Measurements from ENCODE around the gene MCM5.

Gene MCM5

DNA sequence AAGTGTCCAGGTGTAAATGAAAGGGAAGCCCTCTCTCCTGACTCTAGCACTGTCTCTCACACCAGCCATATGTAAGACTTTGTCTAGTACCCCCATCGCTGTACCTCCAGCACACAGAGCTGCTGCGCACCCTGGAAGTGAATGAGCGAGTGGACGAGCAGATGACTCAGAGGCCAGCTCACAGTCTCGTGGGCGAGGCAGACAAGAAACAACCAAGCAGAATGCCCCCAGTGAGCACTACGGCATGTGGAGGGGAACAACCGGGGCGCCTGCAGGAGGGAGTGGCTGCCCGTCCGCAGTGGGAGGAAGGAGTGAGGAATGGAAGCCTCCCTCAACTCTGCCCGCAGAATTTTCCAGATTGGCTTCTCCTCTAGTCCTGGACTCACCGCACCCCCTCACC, 46.4 kb downstream of the MCM5 start:
- Histone ChIP-seq H3K79me1 (ENCODE audit: low read depth, low read length) (no peaks in the 10 kb centered on the region), H4K8ac (ENCODE audit: low read depth, low read length) (no peak overlapping the region), H2AFZ (ENCODE audit: low read length) (no peak overlapping the region), H3K18ac (ENCODE audit: low read length) (no peak overlapping the region), H3K36me3 (replicated peaks in 1 of 2; ENCODE audit: control insufficient read depth in 2 of 2, insufficient read depth in 2 of 2, low read length in 2 of 2) (peaks cover 0 to 9% of the 10 kb centered on the region in 2 donors), H3K4ac (ENCODE audit: low read length) (no peak overlapping the region), H2BK15ac (ENCODE audit: low read length) (no peak overlapping the region), H4K91ac (ENCODE audit: low read depth, low read length, poor library complexity) (no peak overlapping the region), H2BK5ac (ENCODE audit: low read length) (no peak overlapping the region), H3K4me1 (ENCODE audit: control insufficient read depth in 2 of 2, insufficient read depth in 1 of 2, low read depth in 1 of 2, low read length in 2 of 2) (peaks cover 3 to 7% of the 10 kb centered on the region in 2 donors), H2BK12ac (ENCODE audit: low read length) (no peak overlapping the region), H3K23ac (ENCODE audit: low read depth, low read length, poor library complexity) (no peak overlapping the region), H3K27me3 (ENCODE audit: control insufficient read depth in 3 of 3, insufficient read depth in 3 of 3, low read depth in 1 of 3, low read length in 3 of 3) (no peaks in the 10 kb centered on the region), H3K27ac (replicated peaks; ENCODE audit: low read length) (no peak overlapping the region), H3K9ac (ENCODE audit: low read depth, low read length, poor library complexity) (no peak overlapping the region), H3K14ac (ENCODE audit: low read length) (no peak overlapping the region), H3K4me3 (ENCODE audit: low read length in 2 of 2) (no peak overlapping the region), H3K9me3 (replicated peaks in 1 of 2; ENCODE audit: control insufficient read depth in 2 of 2, insufficient read depth in 1 of 2, low read depth in 1 of 2, low read length in 2 of 2) (no peaks in the 10 kb centered on the region), H2BK120ac (ENCODE audit: low read depth, low read length) (no peak overlapping the region), H2AK5ac (ENCODE audit: low read depth, low read length) (no peak overlapping the region), H3K4me2 (ENCODE audit: insufficient read depth, low read length, poor library complexity, severe bottlenecking) (no peak overlapping the region)
- WGBS, 2 donors (ENCODE audit: extremely low coverage in 2 of 2, insufficient read length in 2 of 2, insufficient replicate concordance in 1 of 2) = no CpG with 5 or more reads among the region's 13 CpGs
- no peak for DNase-seq (ENCODE audit: low spot score)

DNA sequence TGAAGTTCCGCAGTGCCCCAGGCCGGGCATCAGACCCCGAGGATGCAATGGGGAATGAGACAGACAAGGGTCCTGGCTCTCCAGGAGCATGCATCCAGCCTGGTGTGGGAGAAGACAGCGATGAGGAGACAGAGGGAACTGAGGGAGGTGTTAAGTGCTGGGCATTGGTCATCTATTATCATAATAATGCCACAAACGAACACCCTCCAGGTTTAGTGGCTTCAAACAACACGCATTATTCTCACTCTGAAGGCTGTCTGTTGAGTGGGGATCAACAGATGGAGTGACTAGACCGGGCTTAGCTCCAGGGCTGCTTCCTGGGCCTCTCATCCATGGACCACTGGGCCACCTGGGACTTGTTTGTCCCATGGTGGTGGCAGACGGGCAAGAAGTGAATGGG, 48.6 kb downstream of the MCM5 start:
- Histone ChIP-seq H3K4me2 (ENCODE audit: insufficient read depth, low read length, poor library complexity, severe bottlenecking) (no peak overlapping the region), H3K27me3 (ENCODE audit: control insufficient read depth in 3 of 3, insufficient read depth in 3 of 3, low read depth in 1 of 3, low read length in 3 of 3) (no peaks in the 10 kb centered on the region), H3K9me3 (replicated peaks in 1 of 2; ENCODE audit: control insufficient read depth in 2 of 2, insufficient read depth in 1 of 2, low read depth in 1 of 2, low read length in 2 of 2) (no peaks in the 10 kb centered on the region), H3K9ac (ENCODE audit: low read depth, low read length, poor library complexity) (no peak overlapping the region), H3K36me3 (replicated peaks in 1 of 2; ENCODE audit: control insufficient read depth in 2 of 2, insufficient read depth in 2 of 2, low read length in 2 of 2) (peaks cover 0 to 9% of the 10 kb centered on the region in 2 donors), H3K79me1 (ENCODE audit: low read depth, low read length) (no peaks in the 10 kb centered on the region), H3K18ac (ENCODE audit: low read length) (no peak overlapping the region), H3K27ac (replicated peaks; ENCODE audit: low read length) (no peak overlapping the region), H2BK120ac (ENCODE audit: low read depth, low read length) (no peak overlapping the region), H2AK5ac (ENCODE audit: low read depth, low read length) (no peak overlapping the region), H4K91ac (ENCODE audit: low read depth, low read length, poor library complexity) (no peak overlapping the region), H3K4me3 (ENCODE audit: low read length in 2 of 2) (no peak overlapping the region), H3K4me1 (ENCODE audit: control insufficient read depth in 2 of 2, insufficient read depth in 1 of 2, low read depth in 1 of 2, low read length in 2 of 2) (peaks cover 11% of the 10 kb centered on the region in 2 donors), H2AFZ (ENCODE audit: low read length) (no peak overlapping the region), H2BK12ac (ENCODE audit: low read length) (no peak overlapping the region), H3K23ac (ENCODE audit: low read depth, low read length, poor library complexity) (no peak overlapping the region), H2BK5ac (ENCODE audit: low read length) (no peak overlapping the region), H2BK15ac (ENCODE audit: low read length) (no peak overlapping the region), H3K14ac (ENCODE audit: low read length) (peak overlapping the region; percentile 41), H3K4ac (ENCODE audit: low read length) (no peak overlapping the region), H4K8ac (ENCODE audit: low read depth, low read length) (no peak overlapping the region)
- DNase-seq (ENCODE audit: low spot score) = no peak
- no CpG with 5 or more reads among the region's 8 CpGs for WGBS, 2 donors (ENCODE audit: extremely low coverage in 2 of 2, insufficient read length in 2 of 2, insufficient replicate concordance in 1 of 2)

DNA sequence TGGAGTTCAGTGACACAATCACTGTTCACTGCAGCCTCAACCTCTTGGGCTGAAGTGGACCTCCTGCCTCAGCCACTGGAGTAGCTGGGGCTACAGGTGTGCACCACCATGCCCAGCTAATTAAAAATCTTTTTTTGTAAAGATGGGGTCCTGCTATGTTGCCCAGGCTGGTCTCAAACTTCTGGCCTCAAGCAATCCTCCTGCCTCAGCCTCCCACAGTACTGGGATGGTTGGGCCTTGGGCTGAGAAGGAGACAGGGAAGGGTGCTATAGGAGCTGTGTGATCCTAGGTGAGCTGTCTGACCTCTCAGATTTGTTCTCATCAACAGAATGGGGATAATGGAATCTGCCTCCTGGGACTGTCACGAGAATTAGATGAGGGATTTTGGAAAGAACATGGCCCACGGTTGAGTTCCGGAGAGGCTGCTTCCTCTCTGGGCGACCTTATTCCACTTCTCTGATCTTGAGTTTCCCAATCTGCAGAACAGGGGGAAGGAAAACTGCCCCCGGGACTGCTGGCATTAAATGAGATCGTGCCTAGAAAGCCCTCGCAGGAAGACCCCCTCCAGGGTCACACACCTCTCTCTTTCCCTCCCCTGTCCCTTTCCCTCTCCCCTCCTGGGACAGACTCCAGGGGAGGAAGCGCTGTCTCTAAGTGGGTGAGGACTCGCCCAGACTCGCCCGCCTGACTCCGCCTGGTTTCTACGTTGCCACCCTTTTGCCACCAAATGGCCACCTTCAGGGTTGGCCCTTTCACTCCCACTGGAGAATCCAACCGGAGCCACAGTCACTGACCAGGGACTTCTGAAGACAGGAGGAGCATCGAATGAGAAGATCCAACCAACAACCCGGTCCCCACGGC, 50.1 kb downstream of the MCM5 start:
- no peak overlapping the region for H4K91ac ChIP-seq (ENCODE audit: low read depth, low read length, poor library complexity)
- H3K9ac ChIP-seq (ENCODE audit: low read depth, low read length, poor library complexity) = no peak overlapping the region
- WGBS, 2 donors (ENCODE audit: extremely low coverage in 2 of 2, insufficient read length in 2 of 2, insufficient replicate concordance in 1 of 2) = no CpG with 5 or more reads among the region's 17 CpGs
- H2AK5ac ChIP-seq (ENCODE audit: low read depth, low read length) = no peak overlapping the region
- H2BK12ac ChIP-seq (ENCODE audit: low read length) = no peak overlapping the region
- H4K8ac ChIP-seq (ENCODE audit: low read depth, low read length) = no peak overlapping the region
- no peak overlapping the region for H2BK120ac ChIP-seq (ENCODE audit: low read depth, low read length)
- peaks cover 0 to 2% of the 10 kb centered on the region in 2 donors for H3K9me3 ChIP-seq (replicated peaks in 1 of 2; ENCODE audit: control insufficient read depth in 2 of 2, insufficient read depth in 1 of 2, low read depth in 1 of 2, low read length in 2 of 2)
- no peak overlapping the region for H2BK15ac ChIP-seq (ENCODE audit: low read length)
- H2BK5ac ChIP-seq (ENCODE audit: low read length) = peak overlapping the region; percentile 29
- no peak for DNase-seq (ENCODE audit: low spot score)
- peak overlapping the region; percentile 77 for H3K18ac ChIP-seq (ENCODE audit: low read length)
- no peak overlapping the region for H2AFZ ChIP-seq (ENCODE audit: low read length)
- peak overlapping the region; percentile 49 for H3K23ac ChIP-seq (ENCODE audit: low read depth, low read length, poor library complexity)
- H3K4me2 ChIP-seq (ENCODE audit: insufficient read depth, low read length, poor library complexity, severe bottlenecking) = no peak overlapping the region
- H3K14ac ChIP-seq (ENCODE audit: low read length) = no peak overlapping the region
- H3K4me1 ChIP-seq (ENCODE audit: control insufficient read depth in 2 of 2, insufficient read depth in 1 of 2, low read depth in 1 of 2, low read length in 2 of 2) = peaks cover 11 to 15% of the 10 kb centered on the region in 2 donors
- no peaks in the 10 kb centered on the region for H3K27me3 ChIP-seq (ENCODE audit: control insufficient read depth in 3 of 3, insufficient read depth in 3 of 3, low read depth in 1 of 3, low read length in 3 of 3)
- H3K36me3 ChIP-seq (replicated peaks in 1 of 2; ENCODE audit: control insufficient read depth in 2 of 2, insufficient read depth in 2 of 2, low read length in 2 of 2) = peaks cover 0 to 9% of the 10 kb centered on the region in 2 donors
- H3K4ac ChIP-seq (ENCODE audit: low read length) = no peak overlapping the region
- no peak overlapping the region for H3K4me3 ChIP-seq (ENCODE audit: low read length in 2 of 2)
- no peaks in the 10 kb centered on the region for H3K79me1 ChIP-seq (ENCODE audit: low read depth, low read length)
- no peak overlapping the region for H3K27ac ChIP-seq (replicated peaks; ENCODE audit: low read length)

DNA sequence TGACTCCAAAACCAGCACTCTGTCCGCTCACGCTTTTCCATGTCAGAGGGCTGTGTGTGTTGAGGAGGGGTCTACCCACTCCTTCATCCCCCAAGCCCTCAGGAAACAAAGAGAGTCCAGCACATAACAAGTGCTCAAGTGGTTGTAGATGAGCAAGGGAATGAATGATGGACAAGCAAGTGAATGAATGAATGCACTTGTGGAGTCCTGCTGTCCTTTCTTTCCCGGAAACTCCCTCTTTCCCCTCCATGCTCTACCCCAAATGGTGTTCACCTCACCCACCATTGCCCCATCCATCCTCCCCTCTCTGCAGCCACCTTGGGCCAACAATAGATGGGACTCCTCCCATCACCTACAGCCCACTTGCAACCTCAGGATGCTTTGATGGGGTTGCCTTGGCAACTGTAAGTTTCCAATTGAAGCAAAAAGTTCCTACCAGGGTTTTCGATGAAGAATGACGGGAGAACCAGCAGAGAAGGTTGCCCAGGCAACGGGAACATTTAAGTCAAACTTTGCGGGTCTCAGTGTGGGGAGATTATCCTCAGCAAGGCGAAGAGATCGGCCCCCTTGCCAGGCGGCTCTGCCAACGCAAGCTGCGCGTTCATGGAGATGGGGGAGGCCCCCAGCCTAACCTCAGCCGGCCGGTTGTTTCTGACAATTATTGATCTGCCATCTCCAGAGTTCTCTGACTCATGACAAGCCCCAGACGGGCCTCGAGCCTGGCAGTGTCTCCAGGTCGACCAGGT, 51.1 kb downstream of the MCM5 start:
- no peak overlapping the region for H3K27ac ChIP-seq (replicated peaks; ENCODE audit: low read length)
- H3K14ac ChIP-seq (ENCODE audit: low read length) = no peak overlapping the region
- H2AK5ac ChIP-seq (ENCODE audit: low read depth, low read length) = no peak overlapping the region
- H3K4me3 ChIP-seq (ENCODE audit: low read length in 2 of 2) = no peak overlapping the region
- no peak overlapping the region for H3K4ac ChIP-seq (ENCODE audit: low read length)
- peak overlapping the region; percentile 8 for H3K18ac ChIP-seq (ENCODE audit: low read length)
- peak overlapping the region; percentile 29 for H2BK5ac ChIP-seq (ENCODE audit: low read length)
- H3K23ac ChIP-seq (ENCODE audit: low read depth, low read length, poor library complexity) = no peak overlapping the region
- no CpG with 5 or more reads among the region's 18 CpGs for WGBS, 2 donors (ENCODE audit: extremely low coverage in 2 of 2, insufficient read length in 2 of 2, insufficient replicate concordance in 1 of 2)
- no peaks in the 10 kb centered on the region for H3K79me1 ChIP-seq (ENCODE audit: low read depth, low read length)
- no peak for DNase-seq (ENCODE audit: low spot score)
- H4K8ac ChIP-seq (ENCODE audit: low read depth, low read length) = no peak overlapping the region
- no peak overlapping the region for H2BK12ac ChIP-seq (ENCODE audit: low read length)
- peaks cover 11 to 15% of the 10 kb centered on the region in 2 donors for H3K4me1 ChIP-seq (ENCODE audit: control insufficient read depth in 2 of 2, insufficient read depth in 1 of 2, low read depth in 1 of 2, low read length in 2 of 2)
- no peaks in the 10 kb centered on the region for H3K27me3 ChIP-seq (ENCODE audit: control insufficient read depth in 3 of 3, insufficient read depth in 3 of 3, low read depth in 1 of 3, low read length in 3 of 3)
- H3K9me3 ChIP-seq (replicated peaks in 1 of 2; ENCODE audit: control insufficient read depth in 2 of 2, insufficient read depth in 1 of 2, low read depth in 1 of 2, low read length in 2 of 2) = peaks cover 0 to 2% of the 10 kb centered on the region in 2 donors
- no peak overlapping the region for H3K4me2 ChIP-seq (ENCODE audit: insufficient read depth, low read length, poor library complexity, severe bottlenecking)
- H4K91ac ChIP-seq (ENCODE audit: low read depth, low read length, poor library complexity) = no peak overlapping the region
- H2BK15ac ChIP-seq (ENCODE audit: low read length) = no peak overlapping the region
- H3K9ac ChIP-seq (ENCODE audit: low read depth, low read length, poor library complexity) = no peak overlapping the region
- no peak overlapping the region for H2BK120ac ChIP-seq (ENCODE audit: low read depth, low read length)
- peak overlapping the region; percentile 75 for H2AFZ ChIP-seq (ENCODE audit: low read length)
- H3K36me3 ChIP-seq (replicated peaks in 1 of 2; ENCODE audit: control insufficient read depth in 2 of 2, insufficient read depth in 2 of 2, low read length in 2 of 2) = peaks cover 0 to 9% of the 10 kb centered on the region in 2 donors
